GM11168 (cell line): ENCODE results near the gene TMEM204.

Source experiments
- in situ Hi-C: fragments of 300-500 bp; cut with MboI; formaldehyde crosslinking; loops from one replicate; pipeline ENCODE4 v1.12.0; 2022; ENCODE audit warnings: low sequenced_read_pairs; ENCODE audit not compliant: unreplicated experiment

TMEM204 gene

DNA sequence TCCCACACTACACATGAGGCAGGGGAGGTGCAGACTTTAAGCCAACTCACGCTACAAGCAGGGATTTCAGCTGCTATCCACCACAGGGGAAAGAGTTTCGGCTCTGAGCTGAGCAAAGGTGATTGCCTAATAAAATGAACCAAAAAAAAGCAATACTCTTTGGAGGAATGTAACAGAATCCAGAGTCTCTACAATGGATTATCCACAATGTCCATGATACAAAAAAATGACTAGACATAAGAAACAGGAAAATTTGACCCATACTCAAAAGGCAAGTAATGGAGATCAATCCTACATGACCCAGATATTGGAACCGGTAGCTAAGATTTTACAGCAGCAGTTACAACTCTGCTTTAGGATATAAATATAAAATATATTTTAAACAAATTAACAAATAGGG is 19.0 kb upstream of the TMEM204 start:
- in situ Hi-C loops, result no loop called here

DNA sequence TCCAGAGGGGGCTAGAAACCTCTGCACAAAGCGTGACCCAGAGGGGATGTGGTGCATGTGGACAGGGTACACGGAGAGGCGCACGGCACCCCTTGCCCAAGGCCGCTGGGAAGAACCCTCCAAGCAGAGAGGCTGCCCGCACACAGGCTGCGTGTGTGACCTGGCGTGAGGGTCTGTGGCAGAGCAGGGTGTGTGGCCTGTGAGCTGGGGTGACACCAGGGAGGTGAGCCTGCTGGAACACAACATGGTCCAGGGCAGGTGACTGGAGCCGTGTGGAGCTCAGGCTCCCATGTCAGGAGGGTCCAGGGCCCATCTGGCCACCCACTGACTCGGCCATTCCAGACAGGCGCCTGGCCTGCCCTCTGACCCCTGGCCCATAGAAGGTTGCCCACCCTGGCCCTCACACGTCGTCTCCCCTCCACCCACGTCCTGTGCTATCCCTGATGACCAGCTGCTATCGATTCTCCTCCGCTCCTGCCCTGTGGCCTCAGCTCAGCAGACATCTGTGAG is 14.8 kb upstream of the TMEM204 start:
- in situ Hi-C loops, result no loop called here

DNA sequence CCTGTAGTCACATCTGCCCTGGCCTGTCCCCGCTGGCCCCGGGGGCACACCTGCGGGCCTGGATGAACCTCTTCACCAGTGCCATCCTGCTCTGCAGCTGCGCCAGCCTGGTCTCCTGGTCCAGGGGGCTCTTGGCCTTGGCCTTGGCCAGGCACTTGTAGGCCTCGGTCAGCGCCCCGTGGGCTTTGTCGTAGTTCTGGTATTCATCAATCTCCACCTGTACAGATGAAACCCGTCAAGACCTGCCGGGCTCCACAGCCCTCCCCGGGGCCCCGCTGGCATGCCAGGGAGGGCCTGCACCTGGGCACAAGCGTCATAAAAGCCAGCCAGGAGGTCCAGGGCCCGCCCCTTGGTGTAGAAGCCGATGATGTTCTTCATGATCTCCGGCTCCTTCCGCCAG is 13.6 kb upstream of the TMEM204 start:
- in situ Hi-C loops, result no loop called here

DNA sequence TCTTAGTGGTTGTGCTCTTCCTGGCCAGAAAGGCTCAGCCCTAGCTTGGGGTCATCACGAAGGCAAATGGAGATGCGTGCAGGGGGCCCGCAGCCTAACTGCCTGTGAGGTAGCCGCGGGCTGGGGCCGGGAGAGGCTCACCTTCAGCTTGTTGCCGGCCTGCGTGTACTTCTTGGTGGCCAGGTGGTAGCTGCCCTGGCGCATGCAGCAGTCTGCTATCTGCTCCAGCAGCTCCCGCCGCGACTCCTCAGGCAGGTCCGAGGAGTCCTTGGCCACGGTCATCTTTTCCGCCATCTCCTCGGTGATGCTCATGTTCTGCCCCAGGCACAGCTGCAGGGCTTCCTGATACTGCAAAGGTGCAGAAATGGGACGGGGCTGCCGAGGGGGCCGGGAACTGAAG is 13.0 kb upstream of the TMEM204 start:
- in situ Hi-C loops, result no loop called here

DNA sequence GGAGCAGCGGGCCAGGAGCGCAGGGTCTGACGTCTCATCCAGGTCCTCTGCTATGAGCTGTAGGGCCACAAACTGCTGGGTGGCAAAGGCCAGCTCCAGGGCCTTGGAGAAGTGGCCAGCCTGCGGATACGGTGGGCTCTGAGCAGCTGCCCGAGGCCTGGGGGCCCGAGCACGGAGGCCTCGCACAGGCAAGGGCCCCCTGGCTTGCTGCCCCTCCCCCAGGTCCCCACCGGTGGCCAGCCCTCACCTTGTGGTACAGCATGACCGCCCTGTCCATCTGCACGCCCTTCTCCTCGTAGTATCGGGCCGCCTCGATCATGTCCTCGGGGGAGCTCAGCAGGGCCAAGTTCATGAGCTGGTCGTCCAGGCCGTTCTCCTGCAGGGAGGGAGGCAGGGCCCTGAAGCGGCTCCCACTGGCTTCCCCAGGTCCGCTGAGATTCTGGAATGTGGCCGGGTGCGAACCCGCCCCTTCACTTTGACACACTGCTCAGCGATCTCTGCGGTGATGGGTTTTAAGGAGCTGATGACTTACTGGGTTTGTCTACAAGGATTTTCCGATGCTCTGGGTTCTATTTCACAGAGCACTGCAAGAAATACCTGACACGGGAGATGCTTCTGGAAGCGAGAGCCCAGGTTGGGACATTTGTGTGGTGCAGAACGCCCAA is 9.8 kb upstream of the TMEM204 start:
- in situ Hi-C loops, result no loop called here

DNA sequence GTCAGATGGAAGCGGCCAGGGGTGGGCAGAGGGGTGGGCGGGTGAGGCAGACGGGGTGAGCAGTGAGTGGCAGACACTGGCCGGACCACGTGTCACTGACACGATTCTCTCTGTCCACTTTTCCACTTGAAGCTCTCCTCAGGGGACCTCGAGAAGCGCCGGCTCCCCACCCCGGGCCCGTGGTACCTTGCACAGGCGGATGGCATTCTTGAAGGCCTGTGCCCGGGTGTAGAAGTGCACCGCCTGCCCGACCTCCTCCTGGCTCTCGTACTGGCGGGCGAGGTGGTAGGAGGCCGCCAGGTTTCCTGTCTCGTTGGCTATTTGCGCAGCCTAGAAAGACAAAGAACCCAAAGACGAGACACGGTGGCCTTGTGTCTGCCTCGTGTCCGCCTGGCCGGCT is 9.1 kb upstream of the TMEM204 start:
- in situ Hi-C loops, result no loop called here

DNA sequence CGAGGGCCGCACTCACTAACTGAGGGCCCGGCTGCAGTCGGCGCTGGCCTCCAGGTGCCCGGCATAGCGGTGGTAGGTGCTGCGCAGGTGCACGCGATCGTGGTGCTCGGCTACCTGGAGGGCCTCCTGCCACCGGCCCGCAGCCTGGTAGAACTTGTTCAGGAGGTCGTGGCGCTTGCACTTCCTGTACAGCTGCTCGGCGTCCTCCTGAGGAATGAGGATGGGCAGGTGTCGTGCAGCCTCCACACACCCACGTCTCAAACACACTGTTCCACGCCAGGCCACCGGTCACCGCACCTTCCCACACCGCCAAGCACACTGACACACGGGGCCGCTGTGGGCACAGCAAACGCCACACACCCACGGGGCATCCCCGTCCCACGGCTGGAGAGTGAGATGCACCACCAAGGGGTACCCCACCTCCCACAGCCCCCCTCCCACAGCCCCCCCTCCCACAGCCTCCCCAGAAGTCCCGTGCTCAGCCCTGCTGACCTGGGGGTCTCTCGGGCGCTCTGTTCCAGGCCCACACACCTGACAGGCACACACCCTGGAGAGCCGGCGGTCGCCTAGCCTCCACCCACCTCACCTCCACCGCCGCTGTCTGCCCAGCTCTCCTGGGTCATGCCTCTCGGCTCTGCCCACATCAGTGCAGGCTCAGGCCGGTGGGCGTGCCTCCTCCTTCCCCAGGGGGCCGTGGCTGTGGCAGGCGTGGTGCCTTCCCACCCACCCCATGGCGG is 7.4 kb upstream of the TMEM204 start:
- in situ Hi-C loops, result no loop called here

DNA sequence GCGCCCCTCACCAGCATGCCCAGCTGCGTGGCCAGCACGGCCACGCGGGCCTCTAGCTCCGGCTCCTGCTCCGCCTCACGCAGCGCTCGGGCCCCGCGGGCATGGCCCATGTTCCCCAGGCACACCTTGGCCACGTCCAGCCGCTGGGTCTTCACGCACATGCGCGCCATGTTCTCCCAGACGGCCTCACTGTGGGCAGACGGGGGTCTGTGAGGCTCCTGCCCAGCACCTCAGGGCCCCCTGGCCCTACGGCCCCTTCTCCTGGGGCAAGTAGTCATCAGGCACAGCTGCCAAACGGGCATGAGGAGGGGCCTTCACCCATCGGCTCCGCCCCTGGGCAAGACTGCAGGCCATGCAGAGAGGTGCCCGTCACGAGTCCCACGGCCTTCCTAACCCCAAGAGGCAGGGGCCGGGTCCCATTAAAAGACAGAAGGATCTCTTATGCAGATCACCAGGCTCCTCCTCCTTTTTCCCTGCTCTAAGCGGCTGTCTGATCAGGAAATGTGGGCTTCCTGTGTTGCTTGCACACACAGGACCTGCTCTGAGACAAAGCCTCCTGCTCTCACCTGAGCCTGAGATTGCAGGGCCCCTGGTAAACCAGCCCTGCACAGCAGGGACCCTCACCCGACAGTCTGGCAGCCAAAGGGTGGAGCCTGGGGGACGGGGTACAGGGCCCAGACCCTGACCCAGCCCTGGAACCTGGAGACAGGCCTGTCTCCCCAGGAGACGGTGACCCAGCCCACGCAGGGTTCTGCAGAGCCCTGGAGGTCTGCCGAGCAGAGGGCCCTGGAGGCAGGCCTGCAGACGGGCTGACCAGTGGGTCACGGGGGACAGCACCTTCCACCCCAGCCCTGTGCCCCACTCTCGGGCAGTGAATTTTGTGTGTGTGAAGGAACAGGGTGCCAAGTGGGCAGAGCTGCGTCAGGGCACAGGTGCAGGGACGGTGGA is 6.6 kb upstream of the TMEM204 start:
- in situ Hi-C loops, result no loop called here

DNA sequence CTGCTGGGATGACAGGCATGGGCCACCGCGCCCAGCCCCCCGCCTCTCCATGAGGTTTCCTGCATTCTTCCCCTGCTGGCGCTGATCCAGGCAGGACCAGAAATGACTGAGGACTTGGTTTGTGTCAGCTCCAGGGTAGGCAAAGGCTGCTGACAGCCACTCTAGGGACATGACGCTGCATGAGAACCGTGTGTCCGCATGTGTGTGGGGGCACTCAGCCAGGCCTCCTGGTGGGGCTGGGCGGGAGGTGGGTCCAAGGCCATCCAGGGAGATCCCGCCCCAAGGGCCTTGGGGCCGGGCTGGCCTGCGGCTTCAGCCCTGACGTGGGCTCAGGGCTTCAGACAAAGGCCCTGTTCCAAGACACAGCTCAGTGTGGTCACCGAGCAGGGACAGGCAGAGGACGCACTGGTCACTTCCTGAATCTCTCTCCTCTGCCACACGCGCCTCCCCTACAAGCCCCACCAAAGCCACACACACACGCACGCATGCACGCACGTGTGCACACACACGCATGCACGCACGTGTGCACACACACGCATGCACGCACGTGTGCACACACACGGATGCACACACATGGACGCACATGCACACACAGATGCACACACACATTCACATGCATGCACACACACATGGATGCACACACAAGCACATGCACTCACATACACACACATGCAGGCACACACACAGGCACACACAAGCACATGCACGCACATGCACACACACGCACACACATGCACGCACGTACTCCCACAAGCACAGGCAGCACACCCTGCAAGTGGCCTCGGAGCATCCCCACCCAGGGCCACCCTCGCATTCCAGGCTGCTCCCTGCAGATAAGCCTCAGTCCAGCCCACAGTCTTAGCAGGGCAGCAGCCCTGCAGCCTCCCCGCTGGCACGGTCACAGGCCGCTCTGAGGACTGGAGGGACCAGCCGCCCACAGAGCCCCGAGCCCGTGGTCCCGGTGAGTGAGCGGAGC is 5.3 kb upstream of the TMEM204 start:
- in situ Hi-C loops, result no loop called here

DNA sequence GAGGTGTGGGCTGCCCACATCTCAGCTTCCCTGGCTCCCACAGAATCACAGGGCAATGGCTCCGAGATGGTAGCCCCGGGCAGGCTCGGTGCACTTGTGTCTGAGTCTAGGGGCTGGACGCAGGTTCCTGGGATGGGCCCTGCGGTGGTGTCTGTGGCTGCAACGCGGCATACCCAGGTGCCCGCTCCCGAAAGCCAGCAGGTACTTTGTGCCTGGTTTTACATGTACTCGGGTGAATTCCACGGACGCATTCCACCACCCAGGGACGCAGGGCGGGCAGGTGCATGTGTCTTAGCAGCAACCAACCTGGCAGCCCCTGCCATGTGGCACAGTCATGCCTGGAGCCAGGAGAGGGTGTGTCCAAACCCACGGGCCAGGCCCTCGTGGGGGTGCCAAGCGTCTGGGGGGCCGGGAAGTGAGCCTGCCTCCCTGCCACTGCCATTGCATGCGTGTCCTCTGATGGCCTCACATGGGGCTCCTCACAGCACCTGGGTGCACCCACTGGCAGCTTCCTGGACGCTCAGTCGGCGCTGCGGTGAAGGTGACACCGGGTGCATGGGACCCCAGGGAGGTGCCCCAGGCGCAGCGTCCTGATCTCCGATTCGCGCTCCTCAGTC is 4.4 kb upstream of the TMEM204 start:
- in situ Hi-C loops, result no loop called here

DNA sequence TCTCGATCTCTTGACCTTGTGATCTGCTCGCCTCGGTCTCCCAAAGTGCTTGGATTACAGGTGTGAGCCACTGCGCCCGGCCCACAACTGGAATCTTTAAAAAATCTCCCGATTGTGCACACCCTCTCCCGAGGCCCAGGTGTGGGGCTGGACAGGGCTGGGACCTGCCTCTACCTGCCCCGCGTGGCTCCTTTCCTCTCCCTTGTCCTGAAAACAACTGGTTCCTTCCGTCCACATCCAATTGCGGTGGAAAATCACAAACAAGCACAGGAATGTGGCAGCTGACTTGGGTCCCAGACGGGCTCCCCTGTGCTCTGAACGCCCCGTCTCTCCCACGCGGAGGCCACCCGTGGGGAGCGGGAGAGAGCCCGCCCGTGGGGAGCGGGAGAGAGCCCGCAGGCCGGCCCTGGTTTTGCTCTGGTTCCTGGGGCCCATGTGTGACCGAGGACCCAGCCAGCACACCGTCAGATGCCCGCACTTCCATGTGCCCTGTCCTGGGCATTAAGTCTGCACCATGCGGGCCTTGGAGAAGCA is 3.0 kb upstream of the TMEM204 start:
- in situ Hi-C loops, result no loop called here

DNA sequence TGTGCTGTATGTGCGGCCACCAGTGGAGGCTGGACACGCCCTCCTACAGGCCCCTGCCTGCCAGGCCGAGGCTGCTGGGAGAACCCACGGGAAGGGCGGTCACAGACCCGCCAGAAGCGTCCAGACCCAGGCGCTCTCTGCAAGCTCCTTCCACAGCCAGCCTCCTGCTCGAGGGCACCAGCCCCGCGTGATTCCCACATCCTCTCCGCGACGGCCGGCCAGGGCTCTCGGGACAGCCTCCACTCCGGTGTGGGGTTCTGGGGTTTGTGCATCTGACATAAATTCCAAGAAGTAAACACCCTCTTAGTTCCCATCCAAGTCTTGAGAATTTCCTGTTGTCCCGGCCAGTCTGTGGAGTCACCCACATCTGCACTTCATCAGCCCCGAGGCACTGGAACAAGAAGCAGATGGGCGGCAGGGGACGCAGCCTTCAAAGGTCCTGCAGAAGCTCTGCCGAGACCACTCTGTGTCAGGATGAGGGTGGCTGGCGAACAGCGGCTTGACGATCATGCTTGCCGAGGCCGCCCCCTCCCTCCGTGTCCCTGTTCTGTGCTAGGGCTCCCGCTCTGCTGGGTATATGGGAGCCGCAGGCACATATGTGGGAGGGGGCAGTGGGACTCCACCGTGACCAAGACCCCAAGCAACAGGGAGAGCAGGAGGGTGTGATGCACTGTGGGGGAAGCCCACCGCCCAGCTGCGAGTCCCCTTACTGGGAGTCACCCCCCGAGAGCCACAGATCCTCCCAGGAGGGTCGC is 2.4 kb upstream of the TMEM204 start:
- in situ Hi-C loops, result no loop called here

DNA sequence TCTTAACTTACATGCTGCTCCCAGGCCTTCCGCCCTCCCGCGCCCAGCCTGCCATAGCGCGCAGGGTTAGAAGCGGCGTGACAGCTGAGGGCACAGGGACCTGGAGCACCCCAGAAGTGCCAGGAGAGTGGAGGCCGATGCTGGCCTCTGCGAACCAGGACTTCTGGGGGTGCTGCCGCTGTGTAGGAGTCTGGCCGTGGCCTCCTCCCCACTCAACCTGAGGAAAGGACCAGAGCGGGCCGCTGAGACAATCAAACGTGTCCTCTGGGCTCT is 1.9 kb upstream of the TMEM204 start:
- in situ Hi-C loops, result no loop called here

DNA sequence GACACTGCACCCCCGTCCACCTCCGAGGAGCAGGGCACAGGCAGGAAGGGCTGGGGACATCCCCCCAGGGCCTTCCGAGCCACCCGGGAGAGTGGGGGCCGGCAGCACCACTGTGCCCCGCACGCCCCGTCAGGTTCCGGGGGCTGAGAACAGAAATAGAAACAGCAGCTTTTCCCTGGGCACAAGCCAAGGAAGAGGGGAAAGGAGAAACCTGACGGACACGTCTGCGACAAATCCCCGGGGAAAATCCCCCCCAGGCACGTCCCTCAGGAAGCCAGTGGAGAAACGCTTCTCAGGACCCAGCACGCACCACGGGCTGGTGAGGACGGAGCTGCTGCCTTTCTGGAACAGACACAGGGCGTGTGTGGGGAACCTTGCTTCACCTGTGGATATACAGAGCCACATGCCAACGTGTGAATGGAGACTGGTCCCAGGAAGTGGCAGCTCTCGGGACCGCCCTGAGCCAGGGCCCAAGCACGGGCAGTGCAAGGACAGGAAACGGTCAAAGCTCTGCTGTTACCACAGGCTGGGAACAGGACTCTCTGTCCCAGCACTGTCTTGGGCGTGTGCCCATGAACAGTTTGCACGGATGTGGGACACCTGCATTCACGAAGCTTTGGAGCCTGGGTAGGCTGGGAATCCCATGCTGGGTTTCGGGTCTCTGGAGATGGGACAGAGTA is 1.2 kb upstream of the TMEM204 start:
- in situ Hi-C loops, result no loop called here

DNA sequence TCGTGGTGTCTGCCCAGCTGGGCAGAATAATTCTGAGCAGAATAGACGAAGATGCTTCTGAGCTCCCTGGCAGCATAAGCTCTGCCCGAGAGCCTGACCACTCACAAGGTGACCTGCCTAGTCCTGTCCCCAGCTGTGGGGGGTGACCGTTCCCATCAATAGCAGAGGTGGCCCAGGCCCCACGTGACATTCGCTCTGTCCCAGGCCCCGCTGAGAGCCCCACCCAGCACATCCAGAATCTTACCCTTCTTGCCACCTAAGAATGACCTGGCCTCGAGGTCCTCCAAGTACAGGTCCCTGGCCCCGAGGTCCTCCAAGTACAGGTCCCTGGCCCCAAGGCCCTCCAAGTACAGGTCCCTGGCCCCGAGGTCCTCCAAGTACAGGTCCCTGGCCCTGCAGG is 695 bp upstream of the TMEM204 start:
- in situ Hi-C loops, result no loop called here

DNA sequence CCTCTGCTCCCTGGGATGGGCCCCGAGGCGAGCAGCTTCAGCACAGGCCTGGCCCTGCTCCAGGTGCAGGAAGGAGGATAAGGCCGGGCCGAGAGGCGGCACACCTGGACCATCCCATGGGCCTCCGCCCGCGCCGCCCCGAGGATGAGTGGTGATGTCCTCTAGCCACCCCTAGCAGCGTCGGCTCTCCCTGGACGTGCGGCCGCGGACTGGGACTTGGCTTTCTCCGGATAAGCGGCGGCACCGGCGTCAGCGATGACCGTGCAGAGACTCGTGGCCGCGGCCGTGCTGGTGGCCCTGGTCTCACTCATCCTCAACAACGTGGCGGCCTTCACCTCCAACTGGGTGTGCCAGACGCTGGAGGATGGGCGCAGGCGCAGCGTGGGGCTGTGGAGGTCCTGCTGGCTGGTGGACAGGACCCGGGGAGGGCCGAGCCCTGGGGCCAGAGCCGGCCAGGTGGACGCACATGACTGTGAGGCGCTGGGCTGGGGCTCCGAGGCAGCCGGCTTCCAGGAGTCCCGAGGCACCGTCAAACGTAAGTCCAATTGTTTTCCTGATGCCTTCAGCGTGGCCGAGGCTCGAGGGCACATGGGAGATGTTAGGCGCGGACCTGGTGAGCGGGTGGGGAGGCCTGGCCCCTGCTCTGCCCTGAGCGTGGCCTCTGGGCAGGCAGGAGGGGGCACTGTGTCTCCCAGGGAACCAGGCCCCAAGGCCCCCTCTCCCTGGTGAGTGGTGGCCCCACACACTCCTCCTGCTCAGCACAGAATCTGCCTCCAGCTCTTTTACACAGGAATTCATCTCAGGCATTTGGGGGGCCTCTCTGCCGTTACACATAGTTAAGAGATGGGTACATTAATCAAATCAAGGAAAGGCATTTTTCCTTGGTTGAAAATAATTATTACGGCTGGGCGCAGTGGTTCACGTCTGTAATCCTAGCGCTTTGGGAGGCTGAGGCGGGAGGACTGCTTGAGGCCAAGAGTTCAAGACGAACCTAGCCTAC is 855 bp downstream of the TMEM204 start:
- in situ Hi-C loops, result no loop called here
